Measurements from ENCODE around the gene RWDD3.

DNA sequence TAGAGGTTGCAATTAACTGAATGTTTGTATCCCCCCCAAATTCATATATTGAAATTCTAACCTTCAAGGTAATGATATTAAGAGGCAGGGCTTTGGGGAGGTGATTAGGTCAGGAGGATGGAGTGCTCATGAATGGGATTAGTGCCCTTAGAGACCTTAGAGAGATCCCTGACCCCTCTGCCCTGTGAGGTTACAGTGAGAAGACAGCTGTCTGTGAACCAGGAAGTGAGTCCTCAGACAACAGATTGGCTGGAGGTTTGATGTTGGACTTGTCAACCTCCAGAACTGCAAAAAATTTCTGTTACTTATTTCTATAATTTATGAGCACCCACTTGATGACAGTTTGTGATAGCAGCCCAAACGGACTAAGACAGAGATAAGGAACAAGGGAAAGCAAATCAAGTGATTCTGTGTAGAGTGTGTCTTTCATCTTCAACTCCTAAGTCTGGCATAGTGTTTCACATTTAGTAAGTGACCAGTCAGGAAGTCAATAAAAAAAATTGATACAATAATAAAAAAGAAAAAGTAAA is 30.0 kb upstream of the RWDD3 start:
- no peak for TF ChIP-seq POLR2AphosphoS5 (IDR thresholded peaks at IDR 0.05; ENCODE audit: insufficient read depth in 1 of 2, low read depth in 1 of 2)
- TF ChIP-seq, protein P1, sequence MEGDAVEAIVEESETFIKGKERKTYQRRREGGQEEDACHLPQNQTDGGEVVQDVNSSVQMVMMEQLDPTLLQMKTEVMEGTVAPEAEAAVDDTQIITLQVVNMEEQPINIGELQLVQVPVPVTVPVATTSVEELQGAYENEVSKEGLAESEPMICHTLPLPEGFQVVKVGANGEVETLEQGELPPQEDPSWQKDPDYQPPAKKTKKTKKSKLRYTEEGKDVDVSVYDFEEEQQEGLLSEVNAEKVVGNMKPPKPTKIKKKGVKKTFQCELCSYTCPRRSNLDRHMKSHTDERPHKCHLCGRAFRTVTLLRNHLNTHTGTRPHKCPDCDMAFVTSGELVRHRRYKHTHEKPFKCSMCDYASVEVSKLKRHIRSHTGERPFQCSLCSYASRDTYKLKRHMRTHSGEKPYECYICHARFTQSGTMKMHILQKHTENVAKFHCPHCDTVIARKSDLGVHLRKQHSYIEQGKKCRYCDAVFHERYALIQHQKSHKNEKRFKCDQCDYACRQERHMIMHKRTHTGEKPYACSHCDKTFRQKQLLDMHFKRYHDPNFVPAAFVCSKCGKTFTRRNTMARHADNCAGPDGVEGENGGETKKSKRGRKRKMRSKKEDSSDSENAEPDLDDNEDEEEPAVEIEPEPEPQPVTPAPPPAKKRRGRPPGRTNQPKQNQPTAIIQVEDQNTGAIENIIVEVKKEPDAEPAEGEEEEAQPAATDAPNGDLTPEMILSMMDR (IDR thresholded peaks at IDR 0.05): no peak
